ENCODE data around the gene ANKRD23.

ANKRD23 gene

DNA sequence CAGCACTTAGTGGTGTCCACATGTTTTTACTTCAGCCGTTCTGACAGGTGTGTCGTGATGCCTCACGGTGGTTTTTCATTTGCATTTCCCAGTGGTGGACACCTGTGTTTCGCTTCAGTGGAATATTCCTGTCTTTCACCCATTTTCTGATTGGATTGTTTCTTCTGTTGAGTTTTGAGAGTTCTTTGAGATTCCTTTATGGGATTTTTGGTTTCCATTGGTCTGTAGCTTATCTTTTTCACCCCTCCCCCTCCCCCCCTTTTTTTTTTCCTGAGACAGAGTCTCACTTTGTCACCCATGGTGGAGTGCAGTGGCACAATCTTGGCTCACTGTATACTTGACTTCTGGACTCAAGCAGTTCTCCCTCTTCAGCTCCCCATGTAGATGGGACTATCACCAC, 8.0 kb downstream of the ANKRD23 start:
- no peak for DNase-seq

DNA sequence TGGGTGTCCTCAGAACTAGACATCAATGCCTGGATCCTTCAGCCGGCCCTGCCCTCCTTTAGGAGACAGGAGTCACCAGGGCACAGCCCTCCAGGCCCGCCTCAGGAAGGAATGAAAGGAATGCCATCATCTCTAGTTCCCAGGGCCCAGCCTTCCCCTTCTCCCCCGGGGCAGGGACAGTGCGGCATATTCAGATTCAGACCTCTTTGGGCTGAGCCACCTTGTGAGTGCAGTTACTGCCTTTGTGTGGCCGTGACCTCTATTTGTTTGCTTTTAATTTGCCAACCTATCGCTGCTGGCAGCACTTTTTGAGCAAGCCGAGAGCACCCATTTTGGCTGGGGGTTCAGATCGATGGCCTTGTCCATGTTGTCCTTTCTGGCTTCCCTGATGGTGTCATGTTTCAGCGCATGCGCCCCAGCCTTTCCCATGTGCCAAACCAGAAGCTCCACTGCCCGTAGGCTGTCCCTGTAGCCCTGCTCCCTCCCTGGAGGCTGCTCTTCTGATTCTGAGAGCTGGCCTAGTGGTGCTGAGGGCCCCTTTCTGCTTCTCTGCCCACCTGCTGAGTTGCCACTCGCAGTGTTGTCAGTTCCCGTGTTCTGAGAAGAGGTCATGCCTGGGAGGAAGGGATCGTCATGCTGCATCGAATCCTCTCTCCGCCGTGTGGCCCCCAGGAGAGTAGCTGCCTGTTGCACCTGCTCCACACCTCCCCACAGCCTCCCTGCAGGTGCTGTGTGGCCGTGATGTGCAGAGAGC, 10.9 kb downstream of the ANKRD23 start:
- peak; percentile 82 for DNase-seq

DNA sequence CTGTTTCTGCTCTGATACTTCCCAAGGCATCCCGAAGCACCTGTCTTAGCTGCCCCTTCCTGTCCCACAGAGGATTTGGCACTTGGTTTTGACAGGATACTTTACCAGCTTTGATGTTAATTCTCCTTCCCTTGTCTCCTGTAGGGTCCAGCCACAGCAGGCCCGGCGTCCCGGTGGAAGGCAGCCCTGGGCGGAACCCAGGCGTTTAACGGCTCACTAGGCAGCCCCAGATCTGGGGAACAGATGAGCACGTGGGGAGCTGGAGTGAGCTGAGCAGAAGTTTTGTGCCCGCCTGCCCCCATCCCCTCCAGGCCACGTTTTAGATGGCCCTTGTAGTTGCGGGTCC, 11.4 kb downstream of the ANKRD23 start:
- no peak for DNase-seq

DNA sequence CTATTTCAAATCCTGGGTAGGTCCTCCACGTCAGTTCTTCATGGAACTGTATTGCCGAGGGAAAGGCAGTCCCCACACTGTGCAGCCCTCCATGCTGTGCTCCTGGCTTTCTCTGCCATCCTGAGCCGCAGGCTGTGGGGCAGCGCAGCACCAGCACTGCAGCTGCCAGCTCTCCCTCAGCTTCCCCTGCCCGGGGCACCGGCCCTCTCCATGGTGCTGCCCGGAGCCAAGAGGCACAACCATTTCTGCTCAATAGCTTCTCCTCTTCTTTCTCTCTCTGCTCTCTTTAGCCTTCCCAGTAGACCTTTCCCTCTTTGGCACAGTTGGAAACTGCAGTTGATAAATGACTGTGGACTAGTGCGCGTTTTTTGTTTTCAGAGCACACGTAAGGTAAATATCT, 12.1 kb downstream of the ANKRD23 start:
- no peak for DNase-seq

DNA sequence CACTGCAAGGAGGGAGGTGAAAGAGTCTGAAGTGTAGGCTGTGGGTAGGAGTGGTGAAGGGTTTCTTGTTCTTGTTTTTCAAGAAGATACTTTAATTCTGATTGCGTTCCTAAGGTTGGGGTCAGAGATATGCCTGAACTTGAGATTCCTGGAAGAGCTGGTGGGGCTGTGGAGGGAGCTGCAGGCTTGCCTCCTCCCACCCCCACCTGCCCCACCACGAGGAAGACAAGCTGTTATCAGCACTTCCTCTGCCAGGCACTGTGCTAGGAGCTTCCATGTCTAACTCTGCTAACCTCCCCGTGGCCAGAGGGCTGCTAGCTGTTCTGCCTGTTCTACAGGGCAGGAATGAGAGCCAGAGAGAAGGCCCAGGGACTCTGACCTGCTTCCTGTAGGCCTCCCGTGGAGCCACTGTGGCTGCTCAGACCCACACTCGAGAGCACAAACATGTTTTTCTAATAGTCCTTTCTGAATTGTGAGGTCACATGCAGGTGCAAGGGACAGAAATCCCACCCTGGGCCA, 13.7 kb downstream of the ANKRD23 start:
- no peak for DNase-seq

DNA sequence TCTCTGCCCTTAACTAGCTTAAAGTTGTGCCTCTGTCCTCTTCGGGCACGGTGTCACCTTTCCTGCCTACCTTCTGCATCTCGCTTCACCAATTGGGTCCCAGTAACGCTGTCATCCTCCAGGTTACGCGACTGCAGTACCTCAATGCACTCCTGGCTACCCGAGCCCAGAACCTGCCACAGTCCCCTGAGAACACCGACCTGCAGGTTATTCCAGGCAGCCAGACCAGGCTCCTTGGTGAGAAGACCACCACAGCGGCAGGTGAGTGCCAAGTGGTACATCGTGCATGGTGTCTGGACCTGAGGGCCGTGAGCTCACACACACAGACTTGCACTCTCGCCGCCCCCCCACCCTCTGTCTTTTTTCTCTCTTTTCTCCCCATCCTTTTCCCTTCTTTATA, 14.9 kb downstream of the ANKRD23 start:
- DNase-seq = no peak

DNA sequence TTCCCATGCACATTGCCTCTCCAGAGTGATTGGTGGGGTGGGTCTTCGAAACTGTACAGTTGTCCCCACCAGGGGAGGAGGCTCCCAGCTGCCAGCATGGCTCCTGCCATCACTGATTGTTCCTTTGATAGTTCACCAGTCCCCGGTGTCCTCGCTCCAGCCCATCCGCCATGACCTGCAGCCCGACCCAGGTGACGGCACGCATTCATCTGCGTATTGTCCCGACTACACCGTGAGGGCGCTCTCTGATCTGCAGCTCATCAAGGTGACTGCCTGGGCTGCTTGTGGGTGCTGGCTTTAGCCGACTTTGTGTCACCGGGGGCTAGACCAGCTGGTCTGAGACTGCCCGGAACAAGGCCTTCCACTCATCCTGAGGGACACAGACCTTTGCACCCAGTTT, 15.4 kb downstream of the ANKRD23 start:
- DNase-seq = no peak

DNA sequence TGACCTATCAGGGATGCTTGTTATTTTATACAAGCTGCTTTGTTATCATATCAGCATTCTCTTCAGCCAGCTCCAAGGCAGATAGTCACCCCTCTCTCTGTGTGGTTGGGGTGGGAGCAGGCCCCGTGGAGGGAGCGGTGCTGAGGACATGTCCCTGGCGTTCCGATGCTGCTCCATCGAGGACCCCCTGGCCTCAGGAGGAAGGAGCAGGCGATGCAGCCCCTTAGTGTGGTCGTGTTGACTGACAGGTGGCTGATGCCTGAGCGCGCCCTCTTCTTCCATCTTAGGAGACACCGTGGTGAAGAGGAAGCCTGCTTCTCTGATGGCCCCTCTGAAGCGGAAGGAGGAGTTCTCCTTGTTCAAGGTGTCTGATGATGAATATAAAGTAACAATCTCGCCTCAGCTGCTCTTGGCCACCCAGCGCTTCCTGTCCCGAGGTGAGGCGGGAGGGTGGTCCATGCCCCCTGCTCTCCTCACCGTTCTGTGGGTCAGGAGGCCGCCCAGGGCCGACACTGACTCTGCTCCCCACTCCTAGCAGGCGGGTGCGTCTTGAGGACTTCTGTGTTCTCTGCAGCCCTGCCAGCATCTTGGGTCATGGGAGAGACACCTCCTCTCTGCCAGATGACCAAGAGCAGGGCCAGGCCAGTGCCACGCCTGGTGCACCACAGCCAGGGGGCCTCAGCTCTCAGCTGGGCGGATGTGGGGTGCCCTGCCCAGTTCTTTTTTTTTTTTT, 17.1 kb downstream of the ANKRD23 start:
- no peak for DNase-seq

DNA sequence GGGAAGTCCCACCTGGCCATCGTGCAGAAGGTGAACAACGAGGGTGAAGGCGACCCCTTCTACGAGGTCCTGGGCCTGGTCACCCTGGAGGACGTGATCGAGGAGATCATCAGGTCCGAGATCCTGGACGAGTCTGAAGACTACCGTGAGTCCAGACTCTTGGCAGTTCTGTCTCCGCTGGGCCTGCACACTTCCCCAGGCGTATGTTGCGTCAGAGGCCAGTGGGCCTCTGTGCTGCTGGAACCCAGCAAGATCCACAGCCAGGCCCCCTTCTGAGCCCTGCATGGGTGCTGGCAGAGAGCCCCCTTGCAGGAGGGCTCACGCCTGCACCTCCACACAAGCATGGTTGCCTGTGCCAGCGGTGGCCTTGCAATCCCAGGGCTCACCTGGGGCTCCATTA, 18.8 kb downstream of the ANKRD23 start:
- no peak for DNase-seq

DNA sequence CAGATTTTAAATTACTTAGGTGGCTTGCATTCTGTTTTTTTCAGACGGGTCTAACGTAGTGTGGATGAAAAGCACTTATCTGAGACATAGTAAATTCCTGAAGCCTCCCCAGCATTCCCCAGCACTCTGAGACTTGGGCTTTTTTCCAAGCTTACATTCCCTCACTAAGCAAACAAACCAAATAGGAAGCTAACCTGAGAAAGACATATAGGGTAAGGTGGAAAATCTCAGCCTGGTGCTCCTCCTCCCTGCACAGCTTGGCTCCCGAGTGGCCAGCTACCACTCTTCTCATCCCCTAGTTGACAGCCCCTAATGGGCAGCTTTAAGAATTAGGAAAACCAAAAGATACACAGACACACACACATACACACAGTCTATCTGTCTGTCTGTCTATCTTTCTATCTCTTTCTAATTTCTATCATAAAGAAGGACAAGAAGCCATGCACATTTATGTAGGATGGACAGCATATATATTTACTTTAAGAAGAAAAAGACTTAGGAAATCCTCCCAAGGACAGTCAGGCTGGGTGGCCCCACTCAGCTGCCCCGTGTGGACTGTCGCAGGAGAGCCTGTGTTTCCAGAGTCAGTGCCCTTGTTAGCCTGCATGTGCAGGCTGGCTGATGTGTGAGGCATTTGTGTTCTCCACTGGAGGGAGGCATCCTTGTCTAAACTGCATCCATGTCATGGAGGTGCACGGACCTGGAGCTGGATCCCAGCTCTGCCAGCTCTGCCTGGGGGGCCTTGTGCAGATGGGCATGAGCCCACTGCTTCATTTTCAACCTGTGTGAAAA, 19.5 kb downstream of the ANKRD23 start:
- no peak for DNase-seq

DNA sequence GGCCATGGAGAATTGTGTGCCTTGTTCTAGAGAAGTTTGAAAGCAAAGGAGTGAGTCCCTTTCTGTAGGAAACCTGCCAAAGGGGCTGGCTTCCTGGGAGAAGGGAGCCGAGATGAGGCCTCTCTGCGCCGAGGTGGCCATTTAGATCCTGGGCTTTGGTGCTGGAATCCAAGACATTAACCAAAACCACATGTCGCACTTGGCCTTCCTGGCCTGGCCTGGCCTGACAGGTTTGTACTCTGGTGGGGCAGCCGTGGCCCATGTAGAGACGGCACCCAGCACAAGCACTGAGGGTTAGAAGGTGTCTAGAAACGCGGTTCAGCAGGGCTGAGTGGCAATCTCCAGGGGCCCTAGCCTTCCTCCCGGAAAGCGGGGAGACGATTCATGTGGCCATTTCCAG, 20.6 kb downstream of the ANKRD23 start:
- DNase-seq = no peak

DNA sequence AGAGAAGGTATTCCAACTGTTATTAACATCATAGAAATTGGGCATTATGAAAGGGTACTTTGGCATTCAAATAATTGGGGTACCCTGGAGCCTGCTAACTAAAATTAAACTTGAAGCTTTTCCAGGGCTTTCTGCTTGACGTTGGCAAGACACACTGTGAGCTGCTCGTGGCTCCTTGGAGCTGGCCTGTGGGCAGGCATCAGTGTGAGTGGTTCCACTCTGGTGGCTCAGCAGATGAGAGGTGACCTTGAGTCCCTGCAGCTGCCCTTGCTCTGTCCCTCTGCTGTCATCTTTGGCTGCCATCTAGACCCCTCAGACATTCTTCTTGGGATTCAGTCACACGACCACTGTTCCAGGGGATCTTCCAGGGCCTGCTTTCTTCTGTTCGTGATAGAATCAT, 21.0 kb downstream of the ANKRD23 start:
- DNase-seq = no peak

DNA sequence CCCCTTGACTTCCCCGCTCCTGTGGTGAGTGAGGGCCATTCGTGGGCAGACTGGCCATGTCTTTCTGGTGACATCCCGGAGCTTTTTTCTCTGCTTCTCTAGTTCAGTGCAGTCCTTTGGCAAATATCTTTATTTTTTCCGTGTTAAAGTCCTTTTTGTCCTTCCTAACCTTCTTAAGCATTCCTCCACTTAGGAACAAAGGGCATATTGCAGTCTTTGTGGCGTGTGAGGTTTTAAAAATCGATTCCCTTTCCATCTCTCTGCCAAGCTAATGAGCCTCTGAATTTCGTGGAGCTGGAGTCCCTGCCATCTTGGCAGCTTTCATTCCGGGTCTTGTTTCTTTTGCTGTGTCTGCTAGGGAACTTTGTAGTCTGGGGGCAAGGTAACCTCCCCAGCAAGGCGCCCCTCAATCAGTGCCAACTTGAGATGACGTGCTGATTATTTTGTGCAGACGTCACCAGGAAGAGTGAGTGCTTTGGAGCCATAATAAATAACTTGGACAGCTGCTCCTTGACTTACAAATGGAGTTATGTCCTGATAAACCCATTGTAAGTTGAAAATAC, 22.6 kb downstream of the ANKRD23 start:
- DNase-seq = no peak

DNA sequence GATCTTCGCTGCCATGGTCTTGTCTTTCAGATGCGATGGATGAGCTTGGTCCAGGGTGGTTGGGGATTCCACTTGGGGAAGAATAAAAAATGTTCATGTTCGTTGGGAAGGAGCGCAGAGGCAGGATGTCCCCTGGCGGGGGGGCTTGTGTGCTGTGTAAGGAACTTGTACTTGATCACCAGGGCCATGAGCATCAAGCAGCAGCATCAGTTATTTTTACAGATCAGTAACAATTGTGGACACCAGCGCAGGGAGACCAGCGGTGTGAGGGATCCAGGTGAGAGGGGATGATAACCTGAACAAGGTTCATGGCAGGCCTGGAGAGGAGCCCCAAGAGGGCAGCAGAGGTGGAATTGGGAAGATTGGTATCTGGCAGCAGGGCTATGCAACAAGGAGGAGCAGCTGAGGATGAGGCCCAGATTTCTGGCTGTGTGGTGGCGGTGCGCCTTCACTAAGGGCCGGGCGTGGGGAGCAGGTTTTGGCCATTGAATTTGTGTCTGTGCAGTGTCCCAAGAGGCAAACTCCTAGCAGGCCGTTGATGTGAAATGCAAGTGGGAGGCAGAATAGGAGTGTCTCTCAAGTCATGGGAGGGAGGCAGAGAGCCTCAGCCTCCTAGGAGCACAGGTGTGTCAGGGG, 23.8 kb downstream of the ANKRD23 start:
- DNase-seq = no peak

DNA sequence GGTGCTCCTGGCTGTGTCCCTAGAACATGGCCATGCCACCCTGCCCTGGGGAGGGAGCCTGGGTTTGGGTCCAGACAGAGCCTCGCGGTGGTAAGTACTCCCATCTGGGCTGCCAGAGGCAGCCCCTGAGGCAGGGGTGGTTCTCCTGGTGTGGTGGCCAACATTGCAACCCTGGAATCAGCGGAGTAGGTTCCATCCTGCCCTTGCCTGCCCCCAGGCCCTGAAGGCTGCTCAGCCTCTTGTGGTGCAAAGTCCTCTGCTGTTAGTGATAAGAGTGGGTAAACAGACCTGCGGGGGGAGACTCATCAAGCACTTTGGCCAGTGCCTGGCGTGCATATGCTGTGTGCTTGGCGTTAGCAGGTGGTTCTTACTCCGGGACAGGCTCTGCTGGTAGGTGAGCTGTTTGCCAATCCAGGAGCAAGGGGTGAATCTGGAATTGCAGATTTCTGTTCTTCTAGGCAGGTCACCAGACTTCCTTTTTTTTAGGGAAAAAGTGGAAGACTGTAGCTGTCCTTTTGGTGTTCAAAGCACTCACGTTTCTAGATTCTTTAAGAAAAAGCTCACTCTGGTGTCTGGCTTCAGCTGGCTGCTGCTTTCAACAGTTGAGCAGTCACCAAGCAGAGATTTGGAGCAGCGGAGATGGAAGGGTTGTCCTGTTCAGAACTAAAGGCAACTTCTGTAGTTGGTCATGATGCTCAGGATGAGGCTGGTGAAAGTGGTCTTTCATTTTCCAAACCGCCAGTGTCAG, 24.5 kb downstream of the ANKRD23 start:
- DNase-seq = peak; percentile 57

DNA sequence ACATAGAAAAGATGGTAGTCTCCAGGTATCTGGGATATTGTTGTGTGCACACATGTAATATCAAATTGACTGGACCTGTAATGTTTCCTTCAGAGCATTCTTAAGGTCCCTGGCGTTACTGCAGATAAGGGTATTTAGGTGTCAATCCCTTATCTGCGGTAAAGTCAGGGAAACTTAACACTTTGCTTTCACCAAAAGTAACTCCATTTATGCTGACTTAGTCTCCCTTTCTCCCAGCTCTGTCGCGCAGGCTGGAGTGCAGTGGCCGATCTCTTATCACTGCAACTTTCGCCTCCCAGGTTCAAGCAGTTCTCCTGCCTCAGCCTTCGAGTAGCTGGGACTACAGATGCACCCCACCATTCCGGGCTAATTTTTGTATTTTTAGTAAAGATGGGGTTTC, 25.9 kb downstream of the ANKRD23 start:
- no peak for DNase-seq

DNA sequence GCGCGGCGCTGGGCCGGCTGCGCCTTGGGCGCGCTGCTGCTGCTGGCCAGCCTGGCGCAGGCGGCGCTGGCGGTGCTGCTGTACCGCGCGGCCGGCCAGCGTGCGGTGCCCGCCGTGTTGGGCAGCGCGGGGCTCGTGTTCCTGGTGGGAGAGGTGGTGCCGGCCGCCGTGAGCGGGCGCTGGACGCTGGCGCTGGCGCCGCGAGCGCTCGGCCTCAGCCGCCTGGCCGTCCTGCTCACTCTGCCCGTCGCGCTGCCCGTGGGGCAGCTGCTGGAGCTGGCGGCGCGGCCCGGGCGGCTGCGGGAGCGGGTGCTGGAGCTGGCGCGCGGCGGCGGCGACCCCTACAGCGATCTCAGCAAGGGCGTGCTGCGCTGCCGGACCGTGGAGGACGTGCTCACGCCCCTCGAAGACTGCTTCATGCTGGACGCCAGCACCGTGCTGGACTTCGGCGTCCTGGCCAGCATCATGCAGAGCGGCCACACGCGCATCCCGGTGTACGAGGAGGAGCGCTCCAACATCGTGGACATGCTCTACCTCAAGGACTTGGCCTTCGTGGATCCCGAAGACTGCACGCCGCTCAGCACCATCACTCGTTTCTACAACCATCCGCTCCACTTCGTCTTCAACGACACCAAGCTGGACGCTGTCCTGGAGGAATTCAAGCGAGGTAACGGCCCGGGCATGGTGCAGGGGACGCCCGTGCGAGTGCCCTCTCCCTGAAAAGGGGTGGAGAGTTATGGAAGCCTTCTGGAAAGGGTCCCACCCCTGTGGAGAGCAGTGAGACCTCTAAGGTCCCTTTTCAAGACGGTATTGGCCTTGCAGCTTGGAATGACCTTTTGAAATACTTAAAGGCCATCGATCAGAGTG, 26.8 kb downstream of the ANKRD23 start:
- DNase-seq = peak; percentile 18

DNA sequence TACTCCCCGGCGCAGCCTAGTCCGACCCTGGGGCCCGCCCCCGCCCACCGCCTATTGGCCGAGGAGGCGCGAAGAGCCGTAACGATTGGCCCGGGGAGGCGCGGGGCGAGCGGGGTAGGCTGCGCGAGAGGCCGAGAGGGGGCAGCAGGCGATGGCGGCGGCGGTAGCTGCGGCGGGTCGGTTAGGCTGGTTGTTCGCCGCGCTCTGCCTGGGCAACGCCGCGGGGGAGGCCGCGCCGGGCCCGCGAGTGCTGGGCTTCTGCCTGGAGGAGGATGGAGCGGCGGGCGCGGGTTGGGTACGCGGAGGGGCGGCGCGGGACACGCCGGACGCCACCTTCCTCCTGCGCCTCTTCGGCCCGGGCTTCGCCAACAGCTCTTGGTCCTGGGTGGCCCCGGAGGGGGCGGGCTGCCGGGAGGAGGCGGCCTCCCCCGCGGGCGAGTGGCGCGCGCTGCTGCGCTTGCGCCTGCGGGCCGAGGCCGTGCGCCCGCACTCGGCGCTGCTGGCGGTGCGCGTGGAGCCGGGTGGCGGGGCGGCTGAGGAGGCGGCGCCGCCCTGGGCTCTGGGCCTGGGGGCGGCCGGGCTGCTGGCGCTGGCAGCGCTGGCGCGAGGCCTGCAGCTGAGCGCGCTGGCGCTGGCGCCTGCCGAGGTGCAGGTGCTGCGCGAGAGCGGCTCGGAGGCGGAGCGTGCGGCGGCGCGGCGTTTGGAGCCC, 27.5 kb downstream of the ANKRD23 start, which contains the start of gene CNNM3:
Gene CNNM3 (plus strand): TSS at position 142 of the 709 bp plus-strand sequence. CDS start 10 bp downstream, at position 152.
- DNase-seq = peak; percentile 84

DNA sequence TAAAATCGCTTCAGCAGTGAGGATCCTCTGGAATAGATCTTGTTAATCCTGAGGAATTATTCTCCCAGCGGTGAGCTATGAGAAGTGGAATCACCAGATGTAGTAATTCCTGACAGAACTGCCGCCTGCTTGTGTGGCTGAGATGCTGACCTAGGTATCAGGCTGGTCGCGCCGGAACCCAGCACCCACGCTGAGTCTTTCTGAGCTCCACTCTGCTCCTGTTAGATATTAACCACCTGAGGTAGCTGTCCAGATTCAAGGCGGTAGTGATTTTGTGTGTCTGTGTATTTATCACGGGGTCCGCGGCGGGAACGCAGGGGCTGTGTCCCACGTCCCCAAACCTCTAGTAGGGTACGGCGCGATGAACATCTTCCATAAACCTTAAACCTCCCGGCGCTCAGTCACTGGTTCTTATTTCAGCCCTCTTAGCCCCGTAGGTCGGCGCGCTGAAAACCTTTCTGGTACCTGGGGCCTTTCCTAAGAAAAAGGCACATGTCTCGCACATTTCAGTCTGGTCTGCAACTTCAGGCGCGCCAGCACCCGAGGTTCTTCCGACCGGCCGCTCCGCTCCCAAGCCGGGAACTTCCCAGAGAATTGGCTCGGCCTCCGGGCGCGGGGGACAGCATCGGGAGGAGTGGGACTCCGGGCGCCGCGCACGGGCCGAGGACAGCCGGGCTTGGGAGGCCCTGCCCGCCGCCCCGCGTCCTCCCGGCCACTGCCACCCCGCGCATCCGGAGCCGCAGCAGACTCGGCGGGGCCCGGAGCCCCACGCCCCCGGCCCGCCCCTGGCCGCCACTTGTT, 28.3 kb downstream of the ANKRD23 start:
- DNase-seq = peak; percentile 45

Data from NCI-H526 treated with DMSO at 0.1 percent for 48 hours (cell line).